Hepatocyte (in vitro differentiated cells): ENCODE data around the gene FNBP1L.

Experiments used
- CTCF ChIP-seq: fragments of 200-600 bp; sonication (generic); IDR thresholded peaks from 2 replicates; pipeline ENCODE4 v1.5.1; 2016; ENCODE audit warnings: antibody characterized with exemption, mild to moderate bottlenecking; ENCODE audit not compliant: poor library complexity
- EZH2phosphoT487 ChIP-seq: fragments of 200-600 bp; sonication (generic); IDR thresholded peaks from one replicate; pipeline ENCODE4 v1.6.1; 2018; ENCODE audit warnings: antibody characterized with exemption, mild to moderate bottlenecking, low read depth, moderate library complexity; ENCODE audit not compliant: unreplicated experiment, severe bottlenecking

- TF ChIP-seq EZH2phosphoT487 (no peak), CTCF (no peak)
Observed at GRCh38 chr1:93578911-93579825, 131.2 kb downstream of the FNBP1L start.
